SW480 (cell line): ENCODE measurements around the gene HRAS.

Experiments
- DNase-seq: peaks from one replicate; pipeline ENCODE4 v3.0.0-alpha.2; 2016; ENCODE audit warnings: low spot score

HRAS gene

GRCh38 chr11:492427-493226 is 42.7 kb downstream of the HRAS start:
- DNase-seq: no peak

GRCh38 chr11:491358-491757 is 44.0 kb downstream of the HRAS start:
- no peak for DNase-seq

- DNase-seq: no peak
Measured at GRCh38 chr11:490930-491260, 44.5 kb downstream of the HRAS start.

GRCh38 chr11:490186-490929 is 45.0 kb downstream of the HRAS start:
- DNase-seq: no peak

- no peak for DNase-seq
Measured at GRCh38 chr11:489610-490185, 45.7 kb downstream of the HRAS start.

- no peak for DNase-seq
Measured at GRCh38 chr11:488992-489391, 46.4 kb downstream of the HRAS start.

GRCh38 chr11:488579-488978 is 46.8 kb downstream of the HRAS start:
- DNase-seq: no peak

GRCh38 chr11:488062-488461 is 47.3 kb downstream of the HRAS start:
- DNase-seq: no peak

- DNase-seq: no peak
Measured at GRCh38 chr11:487571-488021, 47.8 kb downstream of the HRAS start.

GRCh38 chr11:486189-486588 is 49.2 kb downstream of the HRAS start:
- no peak for DNase-seq

- no peak for DNase-seq
Measured at GRCh38 chr11:484616-485015, 50.8 kb downstream of the HRAS start.
